Activated T-helper 9 cell treated with anti-CD3 and anti-CD28 coated beads, Interleukin-2, amount 50 U/mL, for 16 hours (primary cell): Measurements from ENCODE around the gene SNRPB2.

Experiments
- DNase-seq: peaks from one replicate; pipeline ENCODE4 v3.0.0-alpha.2; 2020; ENCODE audit warnings: low read depth

The SNRPB2 gene

DNA sequence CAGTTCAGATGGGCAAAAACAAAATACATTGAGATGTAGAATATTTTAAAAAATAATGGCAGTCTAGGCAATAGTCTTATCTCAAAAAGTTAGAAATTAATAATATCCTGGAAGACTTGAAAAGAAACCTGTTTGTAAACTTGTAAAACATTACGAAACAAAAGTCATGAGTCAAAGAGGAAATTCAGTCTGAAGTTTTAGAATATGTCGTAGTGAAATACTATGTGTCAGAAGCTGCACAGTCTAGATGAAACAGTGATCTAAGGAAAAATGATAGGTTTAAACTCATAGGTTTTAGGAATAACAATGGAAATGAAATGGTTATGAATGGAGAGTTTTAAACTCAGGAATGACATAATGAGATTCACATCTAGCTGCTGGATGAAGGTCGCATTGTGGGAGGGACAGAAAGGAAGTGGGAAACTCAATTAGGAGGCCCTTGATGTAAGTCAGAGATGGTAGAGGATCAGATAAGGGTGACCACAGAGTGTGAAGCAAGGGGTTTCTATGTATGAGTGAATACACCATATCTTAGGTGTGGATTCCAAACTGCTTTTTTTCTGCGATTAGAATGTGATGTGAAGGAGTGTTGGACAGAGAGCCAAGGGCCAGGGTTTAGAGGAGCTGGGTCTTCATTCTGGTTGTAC is 2.8 kb downstream of the SNRPB2 start:
- DNase-seq: no peak

DNA sequence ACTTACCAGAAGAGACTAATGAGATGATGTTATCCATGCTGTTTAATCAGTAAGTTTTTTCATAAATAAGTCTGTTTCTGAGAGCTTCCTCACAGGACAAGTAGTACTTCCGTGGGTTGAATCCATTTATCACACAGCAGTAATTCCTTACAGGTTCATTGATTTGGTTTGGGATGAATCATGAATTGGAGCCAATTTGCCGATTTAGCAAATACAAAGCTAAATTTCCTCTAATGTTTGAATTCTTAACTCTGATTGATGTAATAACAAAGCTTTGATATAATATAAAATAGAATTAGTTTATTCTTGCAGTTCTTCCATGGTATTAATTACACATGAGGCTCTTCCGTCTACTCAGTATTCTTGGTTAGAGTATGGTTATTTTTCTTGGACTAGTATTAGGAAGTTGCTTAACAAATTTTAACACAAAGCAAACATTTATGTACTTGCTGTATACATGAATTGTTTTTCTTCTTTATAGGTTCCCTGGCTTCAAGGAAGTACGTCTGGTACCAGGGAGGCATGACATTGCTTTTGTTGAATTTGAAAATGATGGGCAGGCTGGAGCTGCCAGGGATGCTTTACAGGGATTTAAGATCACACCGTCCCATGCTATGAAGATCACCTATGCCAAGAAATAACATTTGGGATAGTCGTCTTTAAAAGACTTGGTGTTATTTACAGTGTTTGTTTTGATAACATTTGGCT is 10.7 kb downstream of the SNRPB2 start:
- no peak for DNase-seq

DNA sequence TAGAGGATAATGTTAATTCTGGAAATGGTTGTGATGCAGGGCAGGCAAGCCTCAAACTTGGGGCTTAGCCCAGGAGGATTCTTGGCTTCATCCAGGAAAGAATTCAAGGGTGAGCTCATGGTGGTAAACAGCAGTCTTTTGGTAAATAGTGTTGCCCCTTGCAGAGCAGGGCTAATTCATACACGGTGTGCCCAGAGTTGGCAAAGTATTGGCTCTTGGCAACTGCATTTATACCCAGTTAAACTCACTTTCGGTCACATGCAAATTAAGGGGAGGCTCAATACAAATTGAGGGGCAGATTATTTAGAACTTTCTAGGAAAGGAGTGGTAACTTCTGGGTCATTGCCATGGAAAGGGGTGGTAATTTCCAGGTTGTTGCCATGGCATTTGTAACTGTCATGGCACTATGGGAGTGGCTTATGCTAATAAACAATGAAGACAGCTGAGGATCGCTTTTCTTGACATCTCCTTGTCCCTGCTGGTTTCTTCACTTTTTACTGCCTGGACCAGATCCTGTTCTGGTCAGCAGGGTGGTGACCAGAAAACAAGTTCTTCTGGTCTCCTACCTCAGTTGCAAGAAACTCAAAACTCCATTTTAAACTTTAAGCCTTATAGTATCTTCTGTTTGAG is 14.5 kb downstream of the SNRPB2 start:
- DNase-seq: no peak

DNA sequence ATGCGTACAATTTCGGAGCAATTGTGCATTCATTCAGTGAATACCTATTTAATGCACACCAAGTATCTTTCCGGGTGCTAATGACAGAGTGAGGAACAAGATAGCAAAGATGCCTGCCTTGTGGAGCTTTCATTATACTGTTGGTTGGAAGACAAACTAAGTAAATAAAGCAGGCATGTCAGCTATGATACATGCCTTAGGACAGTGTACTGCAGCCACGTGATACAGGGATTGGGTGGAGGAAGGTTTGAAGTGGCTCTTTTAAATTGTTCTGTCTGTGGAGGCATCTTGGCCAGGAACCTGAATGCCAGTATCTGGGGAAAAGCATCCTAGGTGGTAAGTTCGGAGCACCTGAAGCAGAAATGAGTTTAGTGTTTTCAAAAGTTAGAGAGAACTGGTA is 15.4 kb downstream of the SNRPB2 start:
- DNase-seq: no peak

DNA sequence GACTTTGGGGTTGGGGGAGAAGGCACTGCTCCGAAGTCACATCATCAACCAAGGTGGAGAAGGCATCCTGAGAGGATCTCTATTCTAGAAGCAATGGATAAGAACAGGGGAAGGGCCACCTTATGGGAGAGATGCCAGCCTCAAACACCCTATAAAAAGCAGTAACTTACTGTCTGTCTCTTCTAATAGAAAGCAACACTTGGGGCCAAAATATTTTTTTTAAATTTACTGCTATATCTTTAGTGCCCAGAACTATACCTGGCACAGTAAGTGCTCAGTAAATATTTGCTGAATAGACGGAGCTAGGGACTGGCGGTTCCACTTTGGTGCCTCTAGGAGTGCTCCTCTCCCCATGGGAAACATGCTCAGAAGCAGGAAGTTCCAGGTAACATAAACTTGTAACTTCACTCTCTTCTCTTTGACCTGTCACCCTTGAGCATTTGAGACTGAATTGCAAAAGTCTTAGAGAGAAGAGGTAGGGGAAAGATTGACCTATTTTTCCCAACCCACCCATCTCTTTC is 17.5 kb downstream of the SNRPB2 start:
- no peak for DNase-seq

DNA sequence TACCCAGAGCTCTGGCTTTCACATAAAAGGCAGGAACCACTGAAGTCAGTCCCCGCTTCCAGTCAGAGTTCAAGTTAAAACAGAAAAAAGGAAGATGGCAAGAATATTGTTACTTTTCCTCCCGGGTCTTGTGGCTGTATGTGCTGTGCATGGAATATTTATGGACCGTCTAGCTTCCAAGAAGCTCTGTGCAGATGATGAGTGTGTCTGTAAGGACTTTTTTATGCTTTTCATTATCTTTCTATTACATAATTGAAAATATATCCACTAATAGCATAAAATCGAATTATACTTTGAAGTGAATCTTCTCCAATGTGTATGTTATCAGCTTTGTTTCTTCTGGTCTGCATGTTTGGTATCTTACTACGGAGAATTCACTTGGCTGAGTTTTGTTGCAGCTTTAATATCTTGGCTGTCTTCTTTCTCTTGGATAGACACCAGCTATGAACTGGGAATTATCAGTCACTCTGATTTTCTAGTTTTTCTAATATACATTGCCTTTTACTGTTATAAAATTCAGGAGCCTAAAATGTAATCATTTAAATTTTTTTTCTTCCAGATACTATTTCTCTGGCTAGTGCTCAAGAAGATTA is 18.6 kb downstream of the SNRPB2 start, which contains the start of gene OTOR:
Gene OTOR (plus strand): TSS at position 51 of the 593 bp plus-strand sequence. CDS start 44 bp downstream, at position 95.
- DNase-seq: no peak

DNA sequence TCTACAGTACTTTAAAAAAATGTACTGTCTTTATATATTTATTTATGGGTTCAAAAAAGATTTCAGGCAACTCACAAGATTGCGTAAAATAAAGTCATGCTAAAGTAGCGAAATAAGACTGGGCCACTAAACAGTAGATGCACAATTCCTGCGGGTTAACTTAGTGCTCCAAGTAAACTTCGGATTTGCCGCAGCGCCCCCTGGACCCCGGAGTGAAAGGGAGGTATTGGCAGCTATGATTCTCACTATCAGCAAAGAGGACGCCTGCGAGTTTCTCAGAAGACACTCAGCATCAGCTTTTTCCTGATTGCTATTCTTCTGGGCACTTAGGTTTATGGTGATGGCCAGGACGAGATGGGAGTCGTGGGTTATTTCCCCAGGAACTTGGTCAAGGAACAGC is 19.7 kb downstream of the SNRPB2 start:
- DNase-seq: no peak

DNA sequence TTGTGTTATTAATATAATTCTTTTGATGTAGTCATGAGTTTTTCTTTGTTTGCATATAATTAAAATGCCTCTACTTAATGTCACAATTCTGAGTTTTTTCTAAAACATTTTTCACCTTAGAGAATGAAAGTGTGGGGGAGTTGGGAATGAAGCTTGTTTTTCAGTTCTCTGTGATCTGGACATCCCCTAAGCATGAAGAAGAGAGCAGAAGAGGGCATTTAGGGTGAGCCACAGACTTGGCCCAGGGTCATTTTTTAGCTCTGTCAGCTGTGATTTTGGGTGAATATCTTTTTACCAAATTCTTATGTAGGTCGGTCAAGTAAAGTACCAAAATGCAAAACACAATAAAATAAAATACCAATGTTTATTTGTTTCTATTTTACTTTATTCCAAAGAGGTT is 22.3 kb downstream of the SNRPB2 start:
- no peak for DNase-seq

DNA sequence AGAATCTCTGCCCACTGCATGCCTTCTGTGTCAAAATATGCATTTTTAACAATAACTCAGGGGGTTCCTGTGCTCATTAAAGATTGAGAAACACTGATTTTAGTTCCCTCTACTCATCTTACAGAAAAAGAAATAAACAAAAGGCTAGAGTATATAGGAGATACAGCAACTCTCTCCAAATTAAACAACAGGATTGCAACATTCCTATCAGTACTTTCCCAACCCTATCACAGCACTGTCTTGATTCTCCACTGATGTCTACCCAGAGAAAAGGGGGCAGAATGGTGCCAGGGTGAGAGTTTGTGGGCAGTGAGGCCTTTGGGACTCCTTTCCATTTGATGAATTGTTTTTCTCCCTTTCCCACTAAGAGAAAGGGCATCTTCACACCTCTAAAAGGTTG is 23.1 kb downstream of the SNRPB2 start:
- DNase-seq: no peak

DNA sequence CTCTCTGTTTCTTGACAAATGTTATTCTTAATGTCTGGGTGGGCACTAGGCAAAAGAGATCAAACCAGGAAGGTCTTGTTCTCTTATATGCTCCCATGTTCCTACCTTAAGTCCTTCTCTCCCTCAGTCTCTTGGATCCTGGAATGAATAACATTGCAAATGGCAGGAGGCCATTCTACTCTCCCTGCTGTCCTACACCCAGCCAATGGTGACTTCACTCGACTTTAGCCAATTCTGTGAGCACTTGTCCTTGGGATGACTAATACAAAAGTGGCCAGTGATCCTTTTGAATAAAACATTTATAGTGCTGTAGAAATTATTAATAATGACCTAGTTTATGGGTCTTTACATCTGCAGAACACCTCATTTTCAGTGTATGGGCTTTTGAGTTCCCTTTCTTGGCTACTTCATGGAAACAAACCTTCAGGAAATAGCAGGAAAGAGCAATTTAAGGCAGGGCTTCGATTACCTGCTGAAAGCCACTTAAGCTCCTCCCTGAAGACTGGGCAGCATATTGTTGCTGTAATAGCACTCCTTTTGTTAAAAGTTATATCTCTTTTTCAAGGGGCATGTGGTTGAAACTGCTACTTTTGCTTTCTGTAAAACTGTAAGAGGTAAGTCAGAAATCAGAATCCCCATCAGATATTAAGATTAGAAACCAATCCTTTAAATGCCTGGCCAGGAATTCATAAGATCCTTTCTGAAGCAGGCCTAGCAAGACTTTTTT is 28.8 kb downstream of the SNRPB2 start:
- no peak for DNase-seq

DNA sequence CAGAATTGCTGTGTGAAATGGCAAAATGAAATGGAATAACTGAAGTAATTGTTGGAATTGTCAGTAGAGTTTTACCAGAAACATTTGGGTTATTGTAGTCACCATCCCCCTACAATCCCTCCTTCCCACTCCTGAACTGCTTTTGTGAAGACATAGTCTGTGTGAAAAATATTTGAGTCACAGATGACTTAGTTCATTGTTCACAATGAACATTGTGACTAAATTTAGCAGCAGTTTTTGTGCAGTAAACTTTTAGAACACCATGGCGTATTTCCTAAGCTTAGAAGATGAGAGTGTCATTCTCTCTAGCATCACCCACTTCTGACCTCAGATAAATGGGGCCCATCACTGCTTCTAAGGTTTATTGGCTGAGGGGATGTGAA is 29.3 kb downstream of the SNRPB2 start:
- DNase-seq: no peak

DNA sequence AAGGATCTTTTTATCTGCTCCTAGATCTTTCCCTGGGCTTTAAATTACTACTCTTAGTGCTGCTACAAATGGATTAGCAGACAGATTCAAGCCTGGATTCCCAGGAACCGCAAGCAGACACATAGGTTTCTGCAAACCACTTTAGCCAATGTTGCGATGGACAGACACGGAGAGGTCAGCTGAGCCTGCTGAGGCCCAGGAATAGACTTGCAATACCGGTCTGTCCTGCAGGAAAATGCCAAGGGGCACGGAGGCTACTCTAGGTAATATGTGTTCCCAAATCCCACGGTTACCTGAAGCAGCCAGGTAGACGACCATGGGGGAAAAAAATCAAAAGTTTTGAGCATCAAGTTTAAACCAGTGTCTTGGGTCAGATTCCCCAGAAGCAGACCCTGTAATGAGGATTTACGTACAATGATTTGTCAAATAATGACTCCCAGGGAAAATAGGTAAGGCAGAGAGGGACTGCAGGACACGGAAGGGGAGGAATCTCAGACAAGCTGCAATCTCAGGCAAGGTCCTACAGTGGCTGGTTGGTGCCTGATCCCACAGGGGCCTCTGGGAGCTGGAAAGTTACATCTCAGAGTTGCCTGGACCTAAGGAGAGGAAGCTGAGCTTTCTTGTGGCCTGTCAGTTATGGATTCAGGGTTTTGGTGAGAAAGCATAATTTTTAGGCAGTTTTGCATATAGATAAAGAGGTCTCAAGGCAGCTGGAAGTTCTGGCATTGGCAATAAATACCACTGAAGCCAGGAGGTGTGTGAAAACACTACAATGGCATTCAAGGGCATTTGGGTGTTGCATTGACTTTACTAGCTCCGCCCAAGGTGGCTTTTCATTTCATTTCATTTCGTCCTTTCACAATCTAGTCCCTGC is 30.8 kb downstream of the SNRPB2 start:
- no peak for DNase-seq

DNA sequence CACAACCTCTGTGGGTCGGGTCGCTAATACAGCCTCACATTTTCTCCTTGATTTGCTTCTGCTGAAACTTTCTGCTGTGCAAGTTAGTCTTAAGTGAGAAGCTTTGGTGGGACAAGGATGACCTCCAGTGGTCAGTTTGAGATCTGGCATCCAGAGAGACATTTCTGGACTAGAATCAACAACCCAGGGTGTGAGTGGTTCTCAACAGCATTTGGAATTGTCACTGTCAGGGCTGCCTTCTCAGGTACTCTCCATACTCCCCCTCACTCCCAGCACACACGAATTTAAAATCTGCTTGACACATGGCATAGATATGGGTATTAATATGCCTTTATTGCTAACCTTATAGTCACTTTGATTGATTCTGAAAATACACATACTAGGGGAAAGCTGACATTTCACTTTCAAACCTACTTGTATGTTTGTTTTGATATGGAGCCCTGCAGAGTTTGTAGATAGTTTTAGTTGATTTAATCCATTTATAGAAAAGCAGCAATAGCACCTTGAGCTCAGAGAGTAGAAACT is 31.5 kb downstream of the SNRPB2 start:
- peak; percentile 0 for DNase-seq

DNA sequence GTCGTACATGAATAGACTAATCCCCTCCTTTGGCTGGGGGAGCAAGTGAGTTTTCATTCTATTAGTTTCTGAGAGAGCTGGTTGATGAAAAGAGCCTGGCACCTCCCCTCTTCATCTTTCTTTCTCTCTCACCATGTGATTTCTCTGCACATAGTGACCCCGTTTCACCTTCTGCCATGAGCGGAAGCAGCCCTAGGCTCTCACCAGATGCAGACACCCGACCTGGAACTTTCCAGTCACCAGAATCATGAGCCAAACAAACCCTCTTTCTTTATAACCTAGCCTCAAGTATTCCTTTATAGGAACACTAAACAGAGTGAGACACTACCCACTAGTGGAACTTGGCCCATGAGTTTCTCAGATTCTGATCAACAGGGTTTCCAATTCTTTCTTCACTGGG is 34.7 kb downstream of the SNRPB2 start:
- DNase-seq: no peak

DNA sequence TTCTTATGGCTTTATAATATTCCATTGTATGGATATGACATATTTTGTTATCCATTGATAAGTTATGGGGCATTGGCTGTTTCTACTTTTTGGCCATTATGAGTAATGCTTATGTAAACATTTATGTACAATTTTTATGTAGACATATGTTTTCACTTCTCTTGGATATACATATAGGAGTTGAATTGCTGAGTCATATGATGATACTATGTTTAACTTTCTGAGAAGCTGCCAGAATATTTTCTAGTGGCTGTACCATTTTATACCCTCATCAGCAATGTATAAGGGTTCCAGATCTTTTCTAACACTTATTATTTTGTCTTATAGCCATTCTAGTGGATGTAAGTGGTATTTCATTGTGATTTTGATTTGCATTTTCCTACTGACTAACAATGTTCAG is 41.4 kb downstream of the SNRPB2 start:
- no peak for DNase-seq

DNA sequence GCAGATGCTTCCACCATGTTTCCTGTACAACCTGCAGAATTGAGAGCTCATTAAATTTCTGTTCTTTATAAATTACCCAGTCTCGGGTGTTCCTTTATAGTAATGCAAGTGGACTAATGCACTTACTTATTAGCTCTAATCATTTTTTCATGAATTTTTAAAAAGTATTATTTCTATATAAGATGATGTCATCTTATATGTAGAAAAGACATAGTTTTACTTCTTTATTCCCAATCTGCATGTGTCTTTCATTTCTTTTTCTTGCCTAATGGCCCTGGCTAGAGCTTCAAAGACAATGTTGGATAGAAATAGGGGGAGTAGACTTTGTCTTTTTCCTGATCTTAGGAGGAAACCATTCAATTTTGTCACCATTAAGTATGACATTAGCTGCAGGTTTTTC is 46.1 kb downstream of the SNRPB2 start:
- no peak for DNase-seq

DNA sequence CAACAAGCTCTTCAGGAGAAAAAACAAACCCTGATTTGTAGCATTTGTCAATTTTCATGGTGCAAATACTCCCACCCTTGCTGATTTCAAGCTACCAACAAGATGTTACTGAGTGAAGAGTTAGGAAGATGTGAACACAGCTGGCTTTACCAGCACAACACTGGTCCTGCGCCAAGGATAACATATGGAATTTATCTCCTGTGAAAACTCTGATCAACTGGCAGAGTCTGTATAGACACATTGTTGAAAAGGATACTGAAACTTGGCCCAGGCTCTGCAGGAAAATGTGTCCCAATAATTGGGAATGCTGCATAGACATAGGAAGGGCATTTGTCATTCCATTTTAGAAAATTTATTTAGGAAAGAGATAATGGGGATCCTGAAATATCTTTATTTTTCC is 47.3 kb downstream of the SNRPB2 start:
- no peak for DNase-seq

DNA sequence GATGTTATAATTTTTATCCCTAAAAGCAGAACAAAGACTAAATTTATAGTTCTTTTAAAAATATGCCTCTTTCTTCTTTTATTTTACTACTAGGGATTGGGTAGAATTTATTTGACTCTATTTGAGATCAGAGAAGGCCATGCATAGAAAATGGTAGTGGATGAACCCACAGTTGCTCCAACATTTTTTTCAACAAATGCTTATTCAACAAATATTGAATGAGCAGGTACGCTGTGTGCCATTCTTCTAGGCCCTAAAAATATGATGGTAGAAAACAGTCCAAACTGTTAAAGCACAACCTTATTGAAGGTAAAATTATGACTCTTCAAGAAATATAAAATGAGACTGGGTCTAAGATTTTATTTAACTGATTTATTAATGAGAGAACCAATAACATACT is 48.3 kb downstream of the SNRPB2 start:
- DNase-seq: no peak

DNA sequence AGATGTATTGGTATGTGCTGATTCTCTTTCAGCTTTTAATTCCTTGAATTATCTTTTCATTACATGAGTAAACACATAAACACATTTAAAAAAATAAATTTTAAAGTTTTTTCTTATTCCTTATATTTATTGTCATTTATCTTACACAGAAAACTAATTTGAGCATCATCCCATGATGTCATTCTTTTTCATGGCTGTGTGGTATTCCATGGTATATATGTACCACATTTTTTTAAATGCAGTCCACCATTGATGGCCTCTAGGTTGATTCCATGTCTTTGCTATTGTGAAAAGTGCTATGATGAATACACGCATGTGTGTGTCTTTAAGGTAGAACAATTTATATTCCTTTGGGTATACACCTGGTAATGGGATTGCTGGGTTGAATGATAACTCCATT is 51.7 kb downstream of the SNRPB2 start:
- DNase-seq: no peak

DNA sequence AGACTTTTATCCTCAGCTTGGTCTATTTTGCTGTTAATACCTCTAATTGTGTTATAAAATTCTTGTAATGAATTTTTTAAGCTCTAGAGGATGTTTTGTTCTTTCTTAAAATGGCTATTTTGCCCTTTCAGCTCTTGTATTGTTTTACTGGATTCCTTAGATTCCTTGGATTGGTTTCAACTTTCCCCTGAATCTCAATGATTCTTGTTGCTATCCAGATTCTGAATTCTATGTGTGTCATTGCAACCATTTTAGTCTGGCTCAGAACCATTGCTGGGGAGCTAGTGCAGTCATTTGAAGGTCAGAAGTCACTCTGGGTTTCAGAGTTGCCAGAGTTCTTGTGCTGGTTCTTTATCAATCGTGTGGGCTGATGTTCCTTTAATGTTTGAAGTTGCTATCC is 55.4 kb downstream of the SNRPB2 start:
- DNase-seq: no peak
